Lung (tissue), 12 donors: ENCODE results near the gene NTRK3. TPM values are rescaled to one million over a fixed set of nuclear protein-coding genes. Genes with fewer than 3 reads are reported as not detected.

Experiments used
- ATAC-seq: fragments of 200-7000 bp; cut with Tn5 transposase; one replicate; pipeline ENCODE4 v1.9.1; 2020; ENCODE audit warnings: moderate number of reproducible peaks; ENCODE audit not compliant: insufficient read depth, low FRiP score
- DNase-seq, 3 donors: peaks; one replicate each; pipeline ENCODE4 v3.0.0-alpha.2; 2013 to 2017
- H3K27ac ChIP-seq, 2 donors: one replicate each; pipeline ENCODE4 v1.5.1; 2013; ENCODE audit warnings: mild to moderate bottlenecking in 2 of 2, moderate library complexity in 2 of 2, control low read depth in 1 of 2, inconsistent platforms in 1 of 2, low read depth in 1 of 2, low read length in 1 of 2
- H3K27me3 ChIP-seq, 3 donors: one replicate each; pipeline ENCODE4 v1.5.1; 2013; ENCODE audit warnings: low read length in 2 of 3; ENCODE audit not compliant: control insufficient read depth in 3 of 3, insufficient read depth in 3 of 3
- H3K36me3 ChIP-seq, 4 donors: one replicate each; pipeline ENCODE4 v1.5.1; 2013; ENCODE audit warnings: low read length in 4 of 4, mild to moderate bottlenecking in 1 of 4, moderate library complexity in 1 of 4; ENCODE audit not compliant: control insufficient read depth in 4 of 4, insufficient read depth in 4 of 4
- H3K4me1 ChIP-seq, 5 donors: one replicate each; pipeline ENCODE4 v1.5.1; 2013; ENCODE audit warnings: low read length in 5 of 5, mild to moderate bottlenecking in 2 of 5, moderate library complexity in 1 of 5; ENCODE audit not compliant: control insufficient read depth in 5 of 5, insufficient read depth in 5 of 5
- H3K4me3 ChIP-seq: one replicate; pipeline ENCODE4 v1.5.1; 2013; ENCODE audit warnings: mild to moderate bottlenecking, control low read depth, moderate library complexity
- H3K9ac ChIP-seq, 2 donors: one replicate each; pipeline ENCODE4 v1.5.1; 2013; ENCODE audit warnings: low read length in 2 of 2, control low read depth in 1 of 2; ENCODE audit not compliant: insufficient read depth in 1 of 2
- H3K9me3 ChIP-seq, 4 donors: one replicate each; pipeline ENCODE4 v1.5.1; 2013; ENCODE audit warnings: low read length in 3 of 4, mild to moderate bottlenecking in 1 of 4, moderate library complexity in 1 of 4; ENCODE audit not compliant: control insufficient read depth in 4 of 4, insufficient read depth in 3 of 4
- CTCF ChIP-seq: IDR thresholded peaks from 2 replicates; pipeline ENCODE4 v1.5.1; 2012; ENCODE audit warnings: mild to moderate bottlenecking; ENCODE audit errors: control extremely low read depth, extremely low read depth
- WGBS, 2 donors: extraction: QIAGEN DNeasy Blood & Tissue Kit; methylation state at CpG; one replicate each; pipeline ENCODE4 v1.1.7; 2013; 5-methylcytosine and 5-hydroxymethylcytosine counted together
- polyA plus RNA-seq, 2 donors: library from polyadenylated mRNA; stranded (reverse); fragments of 200-250 nt; gene quantifications; one replicate each; pipeline ENCODE4 v1.2.1, GENCODE V29; 2013
- total RNA-seq, 2 donors: library from RNA; depleted of rRNA in 1 of 2; stranded (reverse); fragments of >200 nt in 1 of 2; gene quantifications; one replicate each; pipeline ENCODE4 v1.2.1, GENCODE V29; 2014 to 2021
- donor health status: control.
- donor health status: control.
- donor health status: Bipolar disorder and iron deficiency.
- donor health status: healthy.
- donor health status: DM: yes; HTN: yes; CAD: no.

NTRK3 gene
- total and polyA plus RNA-seq, 4 donors = 0.44 to 11.0 (median 4.2) TPM

GRCh38 chr15:88071141-88071540 is 185.4 kb downstream of the NTRK3 start:
- Histone ChIP-seq H3K4me3 (no peak overlapping the region), H3K36me3 (no peaks in the 10 kb centered on the region), H3K27ac (no peak overlapping the region), H3K4me1 (peaks cover 0 to 44% (median 0%) of the 10 kb centered on the region in 5 donors), H3K27me3 (no peaks in the 10 kb centered on the region), H3K9ac (no peak overlapping the region), H3K9me3 (peaks cover 0 to 3% (median 0%) of the 10 kb centered on the region in 4 donors)
- WGBS, 2 donors = 70 to 74% methylated on average over 6 of the region's 6 CpGs
- no peak for DNase-seq
- ATAC-seq = no peak
- TF ChIP-seq CTCF = no peak

GRCh38 chr15:88069561-88069960 is 187.0 kb downstream of the NTRK3 start:
- Histone ChIP-seq H3K36me3 (no peaks in the 10 kb centered on the region), H3K9ac (no peak overlapping the region), H3K27me3 (no peaks in the 10 kb centered on the region), H3K9me3 (peaks cover 0 to 3% (median 0%) of the 10 kb centered on the region in 4 donors), H3K27ac (no peak overlapping the region), H3K4me1 (peaks cover 0 to 31% (median 0%) of the 10 kb centered on the region in 5 donors), H3K4me3 (no peak overlapping the region)
- DNase-seq (peak; percentile 38 to 80 (median 79)), ATAC-seq (no peak)
- no peak for TF ChIP-seq CTCF
- WGBS, 2 donors = 63 to 69% methylated on average over 6 of the region's 6 CpGs

GRCh38 chr15:88067331-88067685 is 189.2 kb downstream of the NTRK3 start:
- no peaks in the 10 kb centered on the region for H3K27me3 ChIP-seq
- H3K4me3 ChIP-seq = no peak overlapping the region
- DNase-seq (no peak), ATAC-seq (no peak)
- TF ChIP-seq CTCF = no peak
- 58 to 59% methylated on average over 3 of the region's 3 CpGs for WGBS, 2 donors
- H3K27ac ChIP-seq = no peak overlapping the region
- H3K9me3 ChIP-seq = peaks cover 0 to 3% (median 0%) of the 10 kb centered on the region in 4 donors
- no peaks in the 10 kb centered on the region for H3K36me3 ChIP-seq
- H3K9ac ChIP-seq = no peak overlapping the region
- H3K4me1 ChIP-seq = peaks cover 0 to 28% (median 0%) of the 10 kb centered on the region in 5 donors
